OCI-LY3 (cell line): ENCODE data around the gene LTO1.

Experiments
- EZH2phosphoT487 ChIP-seq: fragments of 200-600 bp; shearing (Covaris generic); IDR thresholded peaks from 2 replicates; pipeline ENCODE4 v1.6.1; 2018; ENCODE audit warnings: antibody characterized with exemption, mixed run types, low read depth
- TF ChIP-seq, protein P1 (sequence below): fragments of 200-600, 300-600 bp; sonication (generic); IDR thresholded peaks from 2 replicates; pipeline ENCODE4 v1.5.1; 2014; ENCODE audit warnings: antibody characterized with exemption, low read length, low read depth

DNA sequence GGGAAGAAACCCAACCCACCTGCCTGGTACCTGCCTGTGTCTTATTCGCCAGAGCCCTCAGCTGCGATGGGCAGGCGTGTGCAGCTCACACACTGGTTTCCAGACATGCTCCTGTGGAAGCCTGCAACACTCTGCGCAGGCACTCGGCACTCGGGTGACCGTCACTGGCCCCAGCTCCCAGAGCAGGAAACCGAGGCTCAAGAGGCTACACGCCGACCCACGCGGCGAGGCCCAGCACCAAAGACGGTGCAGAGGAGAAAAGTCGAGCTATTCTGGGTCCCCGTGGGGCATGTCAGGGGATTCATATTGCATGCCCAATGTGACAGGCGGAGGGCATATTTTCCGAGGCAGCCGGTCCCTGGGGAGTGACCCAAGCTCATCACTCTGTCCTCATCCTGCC, 40.3 kb upstream of the LTO1 start:
- TF ChIP-seq, protein P1, sequence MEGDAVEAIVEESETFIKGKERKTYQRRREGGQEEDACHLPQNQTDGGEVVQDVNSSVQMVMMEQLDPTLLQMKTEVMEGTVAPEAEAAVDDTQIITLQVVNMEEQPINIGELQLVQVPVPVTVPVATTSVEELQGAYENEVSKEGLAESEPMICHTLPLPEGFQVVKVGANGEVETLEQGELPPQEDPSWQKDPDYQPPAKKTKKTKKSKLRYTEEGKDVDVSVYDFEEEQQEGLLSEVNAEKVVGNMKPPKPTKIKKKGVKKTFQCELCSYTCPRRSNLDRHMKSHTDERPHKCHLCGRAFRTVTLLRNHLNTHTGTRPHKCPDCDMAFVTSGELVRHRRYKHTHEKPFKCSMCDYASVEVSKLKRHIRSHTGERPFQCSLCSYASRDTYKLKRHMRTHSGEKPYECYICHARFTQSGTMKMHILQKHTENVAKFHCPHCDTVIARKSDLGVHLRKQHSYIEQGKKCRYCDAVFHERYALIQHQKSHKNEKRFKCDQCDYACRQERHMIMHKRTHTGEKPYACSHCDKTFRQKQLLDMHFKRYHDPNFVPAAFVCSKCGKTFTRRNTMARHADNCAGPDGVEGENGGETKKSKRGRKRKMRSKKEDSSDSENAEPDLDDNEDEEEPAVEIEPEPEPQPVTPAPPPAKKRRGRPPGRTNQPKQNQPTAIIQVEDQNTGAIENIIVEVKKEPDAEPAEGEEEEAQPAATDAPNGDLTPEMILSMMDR = no peak
- TF ChIP-seq EZH2phosphoT487 = no peak
